HCT116 (cell line): ENCODE data around the gene PEDS1. TPM values are rescaled to one million over a fixed set of nuclear protein-coding genes. Genes with fewer than 3 reads are reported as not detected.

Experiments used
- ATAC-seq: fragments of 200-7000 bp; cut with Tn5 transposase; 2 replicates; pipeline ENCODE4 v1.9.1; 2020; ENCODE audit warnings: mild to moderate bottlenecking, moderate library complexity
- BruUV-seq: library from RNA; stranded (reverse); fragments of 400-500 nt; replicated peaks from 2 replicates; lab custom pipeline; 2021; lab: Mats Ljungman, UMichigan
- CTCF ChIA-PET: fragments of 300-600 bp; sonication (Branson Sonifier 250); formaldehyde crosslinking; loops from one replicate; lab custom pipeline; 2021; ENCODE audit warnings: antibody characterized with exemption; lab: Charles Lee
- POLR2A ChIA-PET: fragments of 300-600, 350-600 bp; sonication (Branson Sonifier 250); formaldehyde crosslinking; loops from one replicate; lab custom pipeline; 2021; ENCODE audit warnings: antibody characterized with exemption; lab: Charles Lee
- RAD21 ChIA-PET, 2 experiments: fragments of 300-600 bp; sonication (Branson Sonifier 250); formaldehyde crosslinking; loops; one replicate each; lab custom pipeline; 2023; ENCODE audit warnings: low total read pairs in 2 of 2; ENCODE audit not compliant: uncharacterized antibody in 2 of 2, unreplicated experiment in 2 of 2, low non-redundant PET in 1 of 2; lab: Charles Lee
- DNase-seq: peaks from one replicate; pipeline ENCODE4 v3.0.0-alpha.2; 2010; ENCODE audit warnings: low read depth, low spot score
- H2AFZ ChIP-seq: fragments of 200-600 bp; shearing (Covaris generic), sonication (generic); 2 replicates; pipeline ENCODE4 v1.6.1; 2017; ENCODE audit warnings: low read depth, mixed run types, mixed read lengths, antibody characterized with exemption, low read length; ENCODE audit not compliant: poor library complexity, severe bottlenecking
- H3K27ac ChIP-seq: 2 replicates; pipeline ENCODE4 v1.5.1; 2012; ENCODE audit warnings: low read depth, low read length
- H3K27me3 ChIP-seq: fragments of 200-600 bp; sonication (generic); 2 replicates; pipeline ENCODE4 v1.6.1; 2016; ENCODE audit warnings: mixed run types, low read length, mixed read lengths; ENCODE audit not compliant: insufficient read depth
- H3K36me3 ChIP-seq, 2 experiments: fragments of 200-500 bp in 1 of 2; fragments of 200-600 bp in 1 of 2; sonication (Bioruptor generic) in 1 of 2; sonication (generic) in 1 of 2; 2 replicates each; pipeline versions ENCODE4 v1.5.1 to v1.6.1; 2014 to 2016; ENCODE audit warnings: low read length in 2 of 2, inconsistent platforms in 1 of 2, mixed read lengths in 1 of 2, mixed run types in 1 of 2; ENCODE audit not compliant: insufficient read depth in 2 of 2, control insufficient read depth in 1 of 2
- H3K4me1 ChIP-seq, 2 experiments: fragments of 200-600 bp in 1 of 2; sonication (generic) in 1 of 2; 2 replicates each; pipeline versions ENCODE4 v1.5.1 to v1.6.1; 2012 to 2017; ENCODE audit warnings: low read length in 2 of 2, inconsistent platforms in 1 of 2, mild to moderate bottlenecking in 1 of 2, mixed read lengths in 1 of 2, mixed run types in 1 of 2, moderate library complexity in 1 of 2; ENCODE audit not compliant: insufficient read depth in 2 of 2, control insufficient read depth in 1 of 2
- H3K4me2 ChIP-seq: fragments of 200-600 bp; sonication (generic); 2 replicates; pipeline ENCODE4 v1.6.1; 2017; ENCODE audit warnings: mixed run types, low read length, mixed read lengths
- H3K4me3 ChIP-seq, 2 experiments: fragments of 200-600 bp in 1 of 2; sonication (generic) in 1 of 2; replicated peaks in 1 of 2; 2 replicates each; pipeline ENCODE4 v1.5.1; 2011 to 2016; ENCODE audit warnings: low read length in 2 of 2, control low read depth in 1 of 2, low read depth in 1 of 2, mild to moderate bottlenecking in 1 of 2, mixed read lengths in 1 of 2, mixed run types in 1 of 2
- H3K79me2 ChIP-seq: fragments of 200-600 bp; sonication (generic); 2 replicates; pipeline ENCODE4 v1.6.1; 2017; ENCODE audit warnings: mild to moderate bottlenecking, mixed run types, low read length, moderate library complexity, mixed read lengths; ENCODE audit not compliant: insufficient read depth
- H3K9ac ChIP-seq: fragments of 200-600 bp; sonication (generic); 2 replicates; pipeline ENCODE4 v1.6.1; 2016; ENCODE audit warnings: low read length, mixed read lengths
- H3K9me2 ChIP-seq: fragments of 200-600 bp; sonication (generic), shearing (Covaris generic); 2 replicates; pipeline ENCODE4 v1.6.1; 2017; ENCODE audit warnings: mixed run types, mild to moderate bottlenecking, moderate library complexity; ENCODE audit not compliant: insufficient read depth
- H3K9me3 ChIP-seq, 2 experiments: fragments of 200-500 bp in 1 of 2; fragments of 200-600 bp in 1 of 2; sonication (Bioruptor generic) in 1 of 2; sonication (generic) in 1 of 2; 2 replicates each; pipeline ENCODE4 v1.6.1; 2014 to 2017; ENCODE audit warnings: low read length in 2 of 2, mixed read lengths in 2 of 2, inconsistent platforms in 1 of 2, low read depth in 1 of 2, mild to moderate bottlenecking in 1 of 2, mixed run types in 1 of 2, moderate library complexity in 1 of 2; ENCODE audit not compliant: control insufficient read depth in 1 of 2, insufficient read depth in 1 of 2
- H4K20me1 ChIP-seq: fragments of 200-600 bp; sonication (generic), shearing (Covaris generic); 2 replicates; pipeline ENCODE4 v1.6.1; 2017; ENCODE audit warnings: mixed run types, mild to moderate bottlenecking, moderate library complexity; ENCODE audit not compliant: insufficient read depth
- CBX3 ChIP-seq: IDR thresholded peaks from 2 replicates; pipeline ENCODE4 v1.6.1; 2012; ENCODE audit warnings: low read depth
- CEBPB ChIP-seq: IDR thresholded peaks from 2 replicates; pipeline ENCODE4 v1.6.1; 2012; ENCODE audit warnings: low read depth
- ELF1 ChIP-seq: IDR thresholded peaks from 2 replicates; pipeline ENCODE4 v1.6.1; 2012; ENCODE audit warnings: low read depth, borderline replicate concordance
- EZH2 ChIP-seq: fragments of 200-600 bp; sonication (generic); IDR thresholded peaks from 2 replicates; pipeline ENCODE4 v1.6.1; 2017; ENCODE audit warnings: antibody characterized with exemption, mixed run types
- EZH2phosphoT487 ChIP-seq: fragments of 200-600 bp; IDR thresholded peaks from 2 replicates; pipeline ENCODE4 v1.6.1; 2018; ENCODE audit warnings: antibody characterized with exemption, borderline replicate concordance
- SP1 ChIP-seq: IDR thresholded peaks from 2 replicates; pipeline ENCODE4 v1.6.1; 2012; ENCODE audit warnings: low read depth
- ZNF274 ChIP-seq: fragments of 200-500 bp; sonication (Bioruptor generic); IDR thresholded peaks from 2 replicates; pipeline ENCODE4 v1.6.1; 2014; ENCODE audit warnings: mild to moderate bottlenecking, low read depth, low read length, inconsistent platforms
- intact Hi-C: fragments of 100-400 bp; cut with micrococcal nuclease; formaldehyde crosslinking; loops from 2 replicates; pipeline ENCODE4 v1.10.0; 2022
- total RNA-seq: library from RNA; stranded (reverse); gene quantifications from one replicate; pipeline ENCODE4 v1.2.1, GENCODE V29; 2021; ENCODE audit not compliant: unreplicated experiment
- TF ChIP-seq, protein P1 (sequence below): IDR thresholded peaks from 2 replicates; pipeline ENCODE4 v1.6.1; 2012; ENCODE audit warnings: low read depth
- TF ChIP-seq, protein P2 (sequence below): IDR thresholded peaks from 2 replicates; pipeline ENCODE4 v1.6.1; 2011; ENCODE audit warnings: mild to moderate bottlenecking, low read length, moderate library complexity; ENCODE audit not compliant: insufficient replicate concordance; ENCODE audit errors: extremely low read depth

Gene PEDS1
- total RNA-seq, 1 experiment from 2014 or later, result 31.9 TPM

DNA sequence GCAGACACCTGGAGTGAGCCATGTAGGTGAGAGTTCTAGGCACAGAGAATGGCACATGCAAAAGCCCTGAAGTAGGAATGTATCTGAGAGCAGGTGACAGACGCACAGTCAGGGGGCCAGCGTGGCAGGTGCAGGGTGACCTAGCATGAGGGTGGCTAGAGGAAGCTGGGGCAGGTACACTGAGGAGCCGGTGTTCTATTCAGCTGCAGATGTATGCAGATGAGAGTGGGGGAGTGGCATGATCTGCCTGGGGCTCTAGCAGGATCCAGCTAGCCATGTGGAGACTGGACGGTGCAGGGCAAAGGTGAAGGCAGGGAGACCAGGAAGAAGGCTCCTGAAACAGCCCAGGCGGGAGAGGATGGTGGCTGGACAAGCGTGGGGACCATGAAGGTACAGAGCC is 10.7 kb downstream of the PEDS1 start:
- TF ChIP-seq CEBPB, result no peak
- no peak for TF ChIP-seq EZH2
- no peak for TF ChIP-seq ZNF274
- no peak for TF ChIP-seq ELF1
- no peak for TF ChIP-seq EZH2phosphoT487
- TF ChIP-seq, protein P1, sequence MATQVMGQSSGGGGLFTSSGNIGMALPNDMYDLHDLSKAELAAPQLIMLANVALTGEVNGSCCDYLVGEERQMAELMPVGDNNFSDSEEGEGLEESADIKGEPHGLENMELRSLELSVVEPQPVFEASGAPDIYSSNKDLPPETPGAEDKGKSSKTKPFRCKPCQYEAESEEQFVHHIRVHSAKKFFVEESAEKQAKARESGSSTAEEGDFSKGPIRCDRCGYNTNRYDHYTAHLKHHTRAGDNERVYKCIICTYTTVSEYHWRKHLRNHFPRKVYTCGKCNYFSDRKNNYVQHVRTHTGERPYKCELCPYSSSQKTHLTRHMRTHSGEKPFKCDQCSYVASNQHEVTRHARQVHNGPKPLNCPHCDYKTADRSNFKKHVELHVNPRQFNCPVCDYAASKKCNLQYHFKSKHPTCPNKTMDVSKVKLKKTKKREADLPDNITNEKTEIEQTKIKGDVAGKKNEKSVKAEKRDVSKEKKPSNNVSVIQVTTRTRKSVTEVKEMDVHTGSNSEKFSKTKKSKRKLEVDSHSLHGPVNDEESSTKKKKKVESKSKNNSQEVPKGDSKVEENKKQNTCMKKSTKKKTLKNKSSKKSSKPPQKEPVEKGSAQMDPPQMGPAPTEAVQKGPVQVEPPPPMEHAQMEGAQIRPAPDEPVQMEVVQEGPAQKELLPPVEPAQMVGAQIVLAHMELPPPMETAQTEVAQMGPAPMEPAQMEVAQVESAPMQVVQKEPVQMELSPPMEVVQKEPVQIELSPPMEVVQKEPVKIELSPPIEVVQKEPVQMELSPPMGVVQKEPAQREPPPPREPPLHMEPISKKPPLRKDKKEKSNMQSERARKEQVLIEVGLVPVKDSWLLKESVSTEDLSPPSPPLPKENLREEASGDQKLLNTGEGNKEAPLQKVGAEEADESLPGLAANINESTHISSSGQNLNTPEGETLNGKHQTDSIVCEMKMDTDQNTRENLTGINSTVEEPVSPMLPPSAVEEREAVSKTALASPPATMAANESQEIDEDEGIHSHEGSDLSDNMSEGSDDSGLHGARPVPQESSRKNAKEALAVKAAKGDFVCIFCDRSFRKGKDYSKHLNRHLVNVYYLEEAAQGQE, result no peak
- TF ChIP-seq SP1, result no peak
- TF ChIP-seq, protein P2, sequence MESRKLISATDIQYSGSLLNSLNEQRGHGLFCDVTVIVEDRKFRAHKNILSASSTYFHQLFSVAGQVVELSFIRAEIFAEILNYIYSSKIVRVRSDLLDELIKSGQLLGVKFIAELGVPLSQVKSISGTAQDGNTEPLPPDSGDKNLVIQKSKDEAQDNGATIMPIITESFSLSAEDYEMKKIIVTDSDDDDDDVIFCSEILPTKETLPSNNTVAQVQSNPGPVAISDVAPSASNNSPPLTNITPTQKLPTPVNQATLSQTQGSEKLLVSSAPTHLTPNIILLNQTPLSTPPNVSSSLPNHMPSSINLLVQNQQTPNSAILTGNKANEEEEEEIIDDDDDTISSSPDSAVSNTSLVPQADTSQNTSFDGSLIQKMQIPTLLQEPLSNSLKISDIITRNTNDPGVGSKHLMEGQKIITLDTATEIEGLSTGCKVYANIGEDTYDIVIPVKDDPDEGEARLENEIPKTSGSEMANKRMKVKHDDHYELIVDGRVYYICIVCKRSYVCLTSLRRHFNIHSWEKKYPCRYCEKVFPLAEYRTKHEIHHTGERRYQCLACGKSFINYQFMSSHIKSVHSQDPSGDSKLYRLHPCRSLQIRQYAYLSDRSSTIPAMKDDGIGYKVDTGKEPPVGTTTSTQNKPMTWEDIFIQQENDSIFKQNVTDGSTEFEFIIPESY, result no peak
- TF ChIP-seq CBX3, result no peak
- H3K4me2 ChIP-seq, result no peak overlapping the region
- H3K36me3 ChIP-seq, result peaks cover 38 to 40% of the 10 kb centered on the region in 2 experiments
- no peak overlapping the region for H3K27ac ChIP-seq
- no peaks in the 10 kb centered on the region for H3K9me2 ChIP-seq
- ATAC-seq, result no peak
- no peaks in the 10 kb centered on the region for H3K9me3 ChIP-seq
- peaks cover 90% of the 10 kb centered on the region for H3K79me2 ChIP-seq
- ChIA-PET CTCF (no interaction called here), RAD21 (no interaction called here), POLR2A (no interaction called here)
- no peak overlapping the region for H3K9ac ChIP-seq
- peaks cover 22 to 66% of the 10 kb centered on the region in 2 experiments for H3K4me1 ChIP-seq
- H4K20me1 ChIP-seq, result no peaks in the 10 kb centered on the region
- H3K27me3 ChIP-seq, result no peaks in the 10 kb centered on the region
- no TSS peak for BruUV-seq
- H3K4me3 ChIP-seq, result no peak overlapping the region
- no peak overlapping the region for H2AFZ ChIP-seq
- intact Hi-C loops, result no loop called here
- no peak for DNase-seq
